PFSK-1 (cell line): Measurements from ENCODE around the gene PLOD2.

Experiments
- FOXP2 ChIP-seq: optimal IDR thresholded peaks from 2 replicates; pipeline ENCODE3; 2011; ENCODE audit warnings: borderline replicate concordance, control low read depth, inconsistent platforms; ENCODE audit not compliant: insufficient read depth; ENCODE audit errors: extremely low read length, extremely low read depth
- POLR2AphosphoS5 ChIP-seq: IDR thresholded peaks from 2 replicates; pipeline ENCODE4 v1.6.1; 2012; ENCODE audit warnings: low read depth, mild to moderate bottlenecking, control low read depth, low read length, moderate library complexity
- REST ChIP-seq, 2 experiments: IDR thresholded peaks; 2 replicates each; pipeline versions ENCODE4 v1.6.1 to v1.8.0; 2011 to 2012; ENCODE audit warnings: low read depth in 2 of 2, low read length in 2 of 2, control low read depth in 1 of 2, inconsistent platforms in 1 of 2, mild to moderate bottlenecking in 1 of 2, moderate library complexity in 1 of 2; ENCODE audit not compliant: insufficient read depth in 1 of 2
- SIN3A ChIP-seq: IDR thresholded peaks from 2 replicates; pipeline ENCODE4 v1.6.1; 2012; ENCODE audit warnings: mild to moderate bottlenecking, low read length, moderate library complexity, borderline replicate concordance; ENCODE audit not compliant: insufficient read depth
- TAF1 ChIP-seq: IDR thresholded peaks from 2 replicates; pipeline ENCODE4 v1.6.1; 2012; ENCODE audit warnings: low read length, control low read depth, borderline replicate concordance; ENCODE audit not compliant: insufficient read depth

PLOD2 gene

DNA sequence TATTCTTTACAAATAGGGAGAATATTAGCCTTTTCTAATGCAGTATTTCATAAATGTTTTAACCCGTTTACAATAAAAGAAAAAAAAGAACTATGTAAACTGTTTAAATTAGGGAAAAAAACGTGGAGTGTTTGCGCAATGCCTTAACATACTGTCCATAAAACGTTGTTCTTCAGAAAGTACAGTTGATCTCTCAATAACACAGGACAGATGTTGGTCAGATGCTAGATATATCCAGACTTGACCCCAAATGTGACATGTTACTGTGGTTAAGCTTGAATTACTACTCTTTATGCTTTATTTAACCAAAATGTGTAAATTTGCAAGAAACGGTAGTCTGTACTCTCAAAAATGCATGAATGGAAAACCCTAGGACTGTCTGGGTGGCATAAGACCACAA, 110.3 kb downstream of the PLOD2 start:
- TF ChIP-seq POLR2AphosphoS5, result no peak
- TF ChIP-seq TAF1, result no peak
- TF ChIP-seq REST (IDR thresholded peaks at IDR 0.05; ENCODE audit: insufficient read depth in 1 of 2, low read depth in 2 of 2, low read length in 2 of 2), result no peak
- no peak for TF ChIP-seq FOXP2
- no peak for TF ChIP-seq SIN3A

GRCh38 chr3:146047485-146047884, 113.5 kb downstream of the PLOD2 start:
- TF ChIP-seq SIN3A (no peak), REST (IDR thresholded peaks at IDR 0.05; ENCODE audit: insufficient read depth in 1 of 2, low read depth in 2 of 2, low read length in 2 of 2) (no peak)

DNA sequence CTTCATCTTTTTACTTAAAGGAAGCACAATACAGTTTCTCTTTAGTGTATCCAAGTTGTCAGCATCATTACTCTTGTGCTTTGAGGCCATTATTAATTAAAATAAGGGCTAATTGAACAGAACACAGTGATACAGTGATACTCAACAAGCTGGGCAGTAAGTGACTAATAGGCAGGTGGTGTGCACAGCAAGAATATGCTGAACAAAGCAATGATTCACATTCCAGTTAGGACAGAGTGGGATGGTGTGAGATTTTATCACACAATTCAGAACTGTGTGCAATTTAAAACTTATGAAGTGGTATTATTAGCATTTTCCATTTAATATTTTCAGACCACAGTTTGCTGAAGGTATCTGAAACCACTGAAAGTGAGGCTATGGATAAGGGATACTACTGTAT, 116.9 kb downstream of the PLOD2 start:
- TF ChIP-seq FOXP2 (no peak), TAF1 (no peak), POLR2AphosphoS5 (no peak), SIN3A (no peak), REST (IDR thresholded peaks at IDR 0.05; ENCODE audit: insufficient read depth in 1 of 2, low read depth in 2 of 2, low read length in 2 of 2) (no peak)

GRCh38 chr3:146040630-146041029, 120.4 kb downstream of the PLOD2 start:
- TF ChIP-seq REST (IDR thresholded peaks at IDR 0.05; ENCODE audit: insufficient read depth in 1 of 2, low read depth in 2 of 2, low read length in 2 of 2) (no peak), TAF1 (no peak), SIN3A (no peak), POLR2AphosphoS5 (no peak), FOXP2 (no peak)

- TF ChIP-seq TAF1, result no peak
- TF ChIP-seq REST (IDR thresholded peaks at IDR 0.05; ENCODE audit: insufficient read depth in 1 of 2, low read depth in 2 of 2, low read length in 2 of 2), result no peak
- TF ChIP-seq SIN3A, result no peak
- no peak for TF ChIP-seq POLR2AphosphoS5
- TF ChIP-seq FOXP2, result no peak
Observed at GRCh38 chr3:146037697-146038096, 123.3 kb downstream of the PLOD2 start.
